ENCODE measurements around the gene PRKCH. TPM values are rescaled to one million over a fixed set of nuclear protein-coding genes. Genes with fewer than 3 reads are reported as not detected.

The PRKCH gene
- total RNA-seq, 4 donors from 2014 or later: 17.9 to 105 (median 63.5) TPM

DNA sequence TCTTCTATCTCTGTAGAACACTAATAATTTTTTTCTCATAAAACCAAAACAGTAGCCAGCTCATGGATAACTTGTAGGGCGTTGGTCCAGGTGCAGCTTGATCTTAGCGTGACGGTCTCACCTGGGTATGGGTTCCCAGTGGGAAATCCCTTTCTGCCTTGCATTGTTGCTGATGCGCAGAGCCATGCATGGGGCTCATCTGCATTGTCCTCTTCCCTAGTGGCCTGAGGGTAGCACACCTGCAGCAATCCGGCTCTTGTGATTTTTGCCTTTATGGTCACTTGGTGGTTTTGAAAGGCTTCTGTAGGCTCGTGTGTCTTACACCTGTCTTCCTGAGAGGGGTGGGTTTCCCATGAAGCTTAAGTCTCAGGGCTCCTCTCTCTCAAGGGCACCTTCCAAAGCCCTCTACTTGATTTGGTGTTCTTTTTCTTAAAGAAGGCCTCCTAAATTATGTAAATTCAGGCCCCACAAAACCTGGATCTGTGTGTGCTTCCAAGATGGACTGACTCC is 130.6 kb downstream of the PRKCH start:
- TF ChIP-seq POLR2A (IDR thresholded peaks at IDR 0.05): no peak
- TF ChIP-seq, protein P1, sequence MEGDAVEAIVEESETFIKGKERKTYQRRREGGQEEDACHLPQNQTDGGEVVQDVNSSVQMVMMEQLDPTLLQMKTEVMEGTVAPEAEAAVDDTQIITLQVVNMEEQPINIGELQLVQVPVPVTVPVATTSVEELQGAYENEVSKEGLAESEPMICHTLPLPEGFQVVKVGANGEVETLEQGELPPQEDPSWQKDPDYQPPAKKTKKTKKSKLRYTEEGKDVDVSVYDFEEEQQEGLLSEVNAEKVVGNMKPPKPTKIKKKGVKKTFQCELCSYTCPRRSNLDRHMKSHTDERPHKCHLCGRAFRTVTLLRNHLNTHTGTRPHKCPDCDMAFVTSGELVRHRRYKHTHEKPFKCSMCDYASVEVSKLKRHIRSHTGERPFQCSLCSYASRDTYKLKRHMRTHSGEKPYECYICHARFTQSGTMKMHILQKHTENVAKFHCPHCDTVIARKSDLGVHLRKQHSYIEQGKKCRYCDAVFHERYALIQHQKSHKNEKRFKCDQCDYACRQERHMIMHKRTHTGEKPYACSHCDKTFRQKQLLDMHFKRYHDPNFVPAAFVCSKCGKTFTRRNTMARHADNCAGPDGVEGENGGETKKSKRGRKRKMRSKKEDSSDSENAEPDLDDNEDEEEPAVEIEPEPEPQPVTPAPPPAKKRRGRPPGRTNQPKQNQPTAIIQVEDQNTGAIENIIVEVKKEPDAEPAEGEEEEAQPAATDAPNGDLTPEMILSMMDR (IDR thresholded peaks at IDR 0.05): no peak
- no peaks in the 10 kb centered on the region for H3K27me3 ChIP-seq
- H3K9me3 ChIP-seq: no peaks in the 10 kb centered on the region
- H3K4me3 ChIP-seq: no peak overlapping the region
- intact Hi-C loops (cut with DNase I; ENCODE audit: low total_unique reads): no loop called here
- DNase-seq: no peak
- no peaks in the 10 kb centered on the region for H3K36me3 ChIP-seq
- H3K4me1 ChIP-seq: no peaks in the 10 kb centered on the region
- no peak overlapping the region for H3K27ac ChIP-seq

- Histone ChIP-seq H3K4me1 (no peaks in the 10 kb centered on the region), H3K27ac (no peak overlapping the region), H3K36me3 (no peaks in the 10 kb centered on the region), H3K27me3 (no peaks in the 10 kb centered on the region), H3K9me3 (no peaks in the 10 kb centered on the region), H3K4me3 (no peak overlapping the region)
- intact Hi-C loops (cut with DNase I; ENCODE audit: low total_unique reads): no loop called here
- no peak for DNase-seq
- TF ChIP-seq POLR2A (IDR thresholded peaks at IDR 0.05): no peak
- TF ChIP-seq, protein P1 (IDR thresholded peaks at IDR 0.05): no peak
Observed at GRCh38 chr14:61452452-61452851, 131.1 kb downstream of the PRKCH start.

DNA sequence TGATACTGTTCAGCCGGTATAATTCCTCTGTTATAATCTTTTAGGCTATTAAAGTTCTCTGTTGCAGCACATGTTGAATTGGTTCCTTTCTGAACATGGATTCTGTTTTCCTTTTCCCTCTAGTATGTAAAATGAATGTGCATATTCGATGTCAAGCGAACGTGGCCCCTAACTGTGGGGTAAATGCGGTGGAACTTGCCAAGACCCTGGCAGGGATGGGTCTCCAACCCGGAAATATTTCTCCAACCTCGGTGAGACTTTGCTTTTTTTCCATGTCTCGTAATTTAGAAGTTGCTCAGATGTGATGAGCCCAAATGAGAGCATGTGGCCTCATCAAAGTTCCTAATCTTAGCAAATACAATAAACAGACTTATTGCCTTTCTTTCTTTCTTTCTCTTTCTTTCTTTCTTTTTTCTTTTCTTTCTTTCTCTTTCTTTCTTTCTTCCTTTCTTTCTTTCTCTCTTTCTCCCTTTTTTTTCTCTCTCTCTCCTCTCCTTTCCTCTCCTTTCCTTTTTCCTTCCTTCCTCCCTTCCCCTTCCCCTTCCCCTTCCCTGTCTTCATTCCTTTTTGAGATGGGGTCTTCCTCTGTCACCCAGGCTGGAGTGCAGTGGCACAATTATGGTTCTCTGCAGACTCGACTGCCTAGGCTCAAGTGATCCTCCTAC is 131.9 kb downstream of the PRKCH start:
- no peaks in the 10 kb centered on the region for H3K4me1 ChIP-seq
- intact Hi-C loops (cut with DNase I; ENCODE audit: low total_unique reads): no loop called here
- no peaks in the 10 kb centered on the region for H3K36me3 ChIP-seq
- no peaks in the 10 kb centered on the region for H3K9me3 ChIP-seq
- no peaks in the 10 kb centered on the region for H3K27me3 ChIP-seq
- no peak overlapping the region for H3K27ac ChIP-seq
- no peak for DNase-seq
- H3K4me3 ChIP-seq: no peak overlapping the region
- TF ChIP-seq POLR2A (IDR thresholded peaks at IDR 0.05): no peak
- TF ChIP-seq, protein P1 (IDR thresholded peaks at IDR 0.05): no peak

DNA sequence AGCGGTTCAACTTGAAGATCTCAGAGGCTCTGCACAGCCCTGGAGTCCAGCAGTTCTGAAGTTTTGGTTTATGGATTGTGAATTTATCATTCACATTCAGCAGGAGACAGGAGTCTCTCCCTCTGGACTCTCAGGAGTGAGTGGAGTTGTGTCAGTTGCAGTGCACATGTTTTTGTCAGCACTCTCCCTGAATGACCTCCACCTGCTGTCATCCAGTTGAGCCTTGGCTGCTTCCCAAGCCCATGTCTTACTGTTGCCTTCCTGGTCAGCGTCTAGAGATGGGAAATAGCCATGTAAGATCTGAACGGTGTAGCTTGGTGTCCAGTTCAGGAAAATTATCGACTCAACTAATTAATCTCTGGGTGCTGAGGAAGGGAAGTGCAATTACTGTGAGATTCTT is 133.2 kb downstream of the PRKCH start:
- no peaks in the 10 kb centered on the region for H3K9me3 ChIP-seq
- H3K4me3 ChIP-seq: no peak overlapping the region
- DNase-seq: no peak
- H3K27me3 ChIP-seq: no peaks in the 10 kb centered on the region
- no peaks in the 10 kb centered on the region for H3K36me3 ChIP-seq
- no peak overlapping the region for H3K27ac ChIP-seq
- intact Hi-C loops (cut with DNase I; ENCODE audit: low total_unique reads): no loop called here
- no peaks in the 10 kb centered on the region for H3K4me1 ChIP-seq
- no peak for TF ChIP-seq POLR2A (IDR thresholded peaks at IDR 0.05)
- TF ChIP-seq, protein P1 (IDR thresholded peaks at IDR 0.05): no peak

DNA sequence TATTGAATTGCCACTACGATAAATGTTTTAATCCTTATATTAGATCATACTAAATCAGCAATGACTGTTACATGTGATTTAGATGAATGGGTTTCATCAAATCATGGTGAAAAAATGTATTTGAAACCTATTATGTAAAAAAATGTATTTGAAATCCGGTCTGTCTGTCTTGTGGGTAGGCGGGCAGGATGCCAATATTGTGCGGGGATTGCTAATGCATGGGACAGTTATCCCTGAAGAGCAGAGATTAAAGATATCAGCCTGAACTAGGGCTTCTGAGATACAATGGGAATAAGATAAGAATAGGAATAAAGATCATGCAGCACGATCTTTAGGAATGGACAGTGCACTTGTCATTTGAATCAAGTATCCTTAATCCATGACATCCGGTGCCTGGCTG is 134.0 kb downstream of the PRKCH start:
- no peak for DNase-seq
- Histone ChIP-seq H3K4me1 (no peaks in the 10 kb centered on the region), H3K27me3 (no peaks in the 10 kb centered on the region), H3K9me3 (no peaks in the 10 kb centered on the region), H3K27ac (no peak overlapping the region), H3K4me3 (no peak overlapping the region), H3K36me3 (no peaks in the 10 kb centered on the region)
- TF ChIP-seq, protein P1 (IDR thresholded peaks at IDR 0.05): no peak
- no peak for TF ChIP-seq POLR2A (IDR thresholded peaks at IDR 0.05)
- intact Hi-C loops (cut with DNase I; ENCODE audit: low total_unique reads): no loop called here
